Activated CD8-positive, alpha-beta T cell treated with anti-CD3 and anti-CD28 coated beads for 36 hours (primary cell): ENCODE data around the gene KRTAP4-6. TPM values are rescaled to one million over a fixed set of nuclear protein-coding genes. Genes with fewer than 3 reads are reported as not detected.
"Not testable (repeated sequence)": the region's sequence is repeated elsewhere in the genome, so short reads cannot be mapped to it uniquely, and the experiment has no call there.

Source experiments
- ATAC-seq: fragments of 200-7000 bp; cut with Tn5 transposase; one replicate; pipeline ENCODE4 v1.10.0; 2021; ENCODE audit warnings: mild to moderate bottlenecking, moderate library complexity
- CTCF ChIA-PET: fragments of 350-600 bp; sonication (Branson Sonifier 250); formaldehyde crosslinking; loops from one replicate; lab custom pipeline; 2021; ENCODE audit warnings: antibody characterized with exemption; lab: Charles Lee
- POLR2A ChIA-PET: fragments of 350-600 bp; sonication (Branson Sonifier 250); formaldehyde crosslinking; loops from one replicate; lab custom pipeline; 2021; ENCODE audit warnings: antibody characterized with exemption; lab: Charles Lee
- DNase-seq: peaks from one replicate; pipeline ENCODE4 v3.0.0-alpha.2; 2020
- H3K27ac Mint-ChIP-seq: one replicate; pipeline ENCODE4 v1.8.0; 2021; ENCODE audit warnings: mild to moderate bottlenecking, mixed read lengths
- H3K27me3 Mint-ChIP-seq: one replicate; pipeline ENCODE4 v1.8.0; 2021; ENCODE audit warnings: mixed read lengths
- H3K36me3 Mint-ChIP-seq: one replicate; pipeline ENCODE4 v1.8.0; 2021; ENCODE audit warnings: low read depth, mixed read lengths
- H3K4me1 Mint-ChIP-seq: one replicate; pipeline ENCODE4 v1.8.0; 2021; ENCODE audit warnings: low read depth, mixed read lengths
- H3K4me3 Mint-ChIP-seq: one replicate; pipeline ENCODE4 v1.8.0; 2021; ENCODE audit warnings: mild to moderate bottlenecking, moderate library complexity, mixed read lengths
- H3K9me3 Mint-ChIP-seq: one replicate; pipeline ENCODE4 v1.8.0; 2021; ENCODE audit warnings: mixed read lengths
- intact Hi-C: fragments of 100-400 bp; cut with micrococcal nuclease; formaldehyde crosslinking; loops from one replicate; pipeline ENCODE4 v1.10.0; 2022
- total RNA-seq, 2 experiments: library from RNA; stranded (reverse); gene quantifications; one replicate each; pipeline ENCODE4 v1.2.3, GENCODE V29; 2021
- TF ChIP-seq, protein P1 (sequence below): fragments of 200-600 bp; IDR thresholded peaks from one replicate; pipeline ENCODE4 v1.8.0; 2022; ENCODE audit warnings: antibody characterized with exemption, mild to moderate bottlenecking

Gene KRTAP4-6
- not detected for total RNA-seq

DNA sequence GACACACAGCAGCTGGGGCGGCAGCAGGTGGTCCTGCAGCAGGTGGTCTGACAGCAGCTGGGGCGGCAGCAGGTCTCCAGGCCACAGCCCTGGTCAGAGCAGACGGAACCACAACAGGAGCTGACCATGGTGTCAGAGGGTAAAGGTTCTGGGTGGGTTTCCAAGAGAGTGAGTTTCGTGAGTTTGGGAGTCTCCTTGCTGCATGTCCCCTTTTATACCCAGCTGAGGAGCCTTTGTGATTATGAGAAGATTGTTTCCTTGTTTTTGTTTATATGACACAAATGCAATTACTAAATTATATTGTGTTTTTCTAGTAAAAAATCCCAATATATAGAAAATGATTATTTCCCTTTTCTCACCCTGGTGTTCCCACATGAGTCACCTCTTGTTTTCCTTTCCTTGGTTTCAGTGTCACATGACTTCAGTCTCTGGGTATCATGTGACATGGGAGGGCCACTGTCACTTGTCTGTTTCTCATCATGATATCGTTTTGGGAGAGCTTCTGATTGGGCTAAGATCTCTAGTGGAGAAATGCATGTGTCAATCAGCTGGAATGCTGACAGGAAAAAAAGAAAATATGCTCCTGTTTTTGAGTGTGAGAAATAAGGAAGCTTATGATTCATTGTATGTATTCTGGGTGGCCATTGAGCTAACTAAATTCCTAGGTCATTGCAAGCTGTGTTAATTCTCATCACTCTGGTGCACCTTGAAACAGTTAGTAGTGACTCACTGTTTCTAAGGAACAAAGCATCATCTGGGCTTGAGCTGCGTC, at the start of gene KRTAP4-6:
TSS of gene KRTAP4-6 (minus strand) at position 185 of the 772 bp plus-strand sequence. CDS start at position 128, 57 bp downstream.
- ChIA-PET CTCF (no interaction called here), POLR2A (no interaction called here)
- Mint-ChIP-seq H3K27me3 (peaks cover 2% of the 10 kb centered on the region), H3K27ac (no peak within 1 kb of the TSS), H3K9me3 (peaks cover 28% of the 10 kb centered on the region), H3K4me1 (no peaks in the 10 kb centered on the region), H3K4me3 (no peak within 1 kb of the TSS), H3K36me3 (peaks cover 13% of the 10 kb centered on the region)
- TF ChIP-seq, protein P1, sequence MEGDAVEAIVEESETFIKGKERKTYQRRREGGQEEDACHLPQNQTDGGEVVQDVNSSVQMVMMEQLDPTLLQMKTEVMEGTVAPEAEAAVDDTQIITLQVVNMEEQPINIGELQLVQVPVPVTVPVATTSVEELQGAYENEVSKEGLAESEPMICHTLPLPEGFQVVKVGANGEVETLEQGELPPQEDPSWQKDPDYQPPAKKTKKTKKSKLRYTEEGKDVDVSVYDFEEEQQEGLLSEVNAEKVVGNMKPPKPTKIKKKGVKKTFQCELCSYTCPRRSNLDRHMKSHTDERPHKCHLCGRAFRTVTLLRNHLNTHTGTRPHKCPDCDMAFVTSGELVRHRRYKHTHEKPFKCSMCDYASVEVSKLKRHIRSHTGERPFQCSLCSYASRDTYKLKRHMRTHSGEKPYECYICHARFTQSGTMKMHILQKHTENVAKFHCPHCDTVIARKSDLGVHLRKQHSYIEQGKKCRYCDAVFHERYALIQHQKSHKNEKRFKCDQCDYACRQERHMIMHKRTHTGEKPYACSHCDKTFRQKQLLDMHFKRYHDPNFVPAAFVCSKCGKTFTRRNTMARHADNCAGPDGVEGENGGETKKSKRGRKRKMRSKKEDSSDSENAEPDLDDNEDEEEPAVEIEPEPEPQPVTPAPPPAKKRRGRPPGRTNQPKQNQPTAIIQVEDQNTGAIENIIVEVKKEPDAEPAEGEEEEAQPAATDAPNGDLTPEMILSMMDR: no peak
- DNase-seq (no peak), ATAC-seq (no peak)
- intact Hi-C loops: no loop called here

DNA sequence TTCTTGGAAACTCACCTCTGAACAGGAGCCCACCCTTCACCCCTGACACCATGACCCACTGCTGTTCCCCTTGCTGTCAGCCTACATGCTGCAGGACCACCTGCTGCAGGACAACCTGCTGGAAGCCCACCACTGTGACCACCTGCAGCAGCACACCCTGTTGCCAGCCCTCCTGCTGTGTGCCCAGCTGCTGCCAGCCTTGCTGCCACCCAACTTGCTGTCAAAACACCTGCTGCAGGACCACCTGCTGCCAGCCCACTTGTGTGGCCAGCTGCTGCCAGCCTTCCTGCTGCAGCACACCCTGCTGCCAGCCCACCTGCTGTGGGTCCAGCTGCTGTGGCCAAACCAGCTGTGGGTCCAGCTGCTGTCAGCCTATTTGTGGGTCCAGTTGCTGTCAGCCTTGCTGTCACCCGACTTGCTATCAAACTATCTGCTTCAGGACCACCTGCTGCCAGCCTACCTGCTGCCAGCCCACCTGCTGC, 49.5 kb upstream of the KRTAP4-6 start, which contains the start of gene KRTAP9-1:
TSS of gene KRTAP9-1 (plus strand) at position 51 of the 482 bp plus-strand sequence. CDS start at position 51, 0 bp downstream.
- CTCF ChIA-PET, H3K27ac Mint-ChIP-seq, H3K4me1 Mint-ChIP-seq, POLR2A ChIA-PET, H3K36me3 Mint-ChIP-seq, intact Hi-C loops, H3K27me3 Mint-ChIP-seq, H3K9me3 Mint-ChIP-seq, DNase-seq, ATAC-seq, H3K4me3 Mint-ChIP-seq: not testable (repeated sequence)

DNA sequence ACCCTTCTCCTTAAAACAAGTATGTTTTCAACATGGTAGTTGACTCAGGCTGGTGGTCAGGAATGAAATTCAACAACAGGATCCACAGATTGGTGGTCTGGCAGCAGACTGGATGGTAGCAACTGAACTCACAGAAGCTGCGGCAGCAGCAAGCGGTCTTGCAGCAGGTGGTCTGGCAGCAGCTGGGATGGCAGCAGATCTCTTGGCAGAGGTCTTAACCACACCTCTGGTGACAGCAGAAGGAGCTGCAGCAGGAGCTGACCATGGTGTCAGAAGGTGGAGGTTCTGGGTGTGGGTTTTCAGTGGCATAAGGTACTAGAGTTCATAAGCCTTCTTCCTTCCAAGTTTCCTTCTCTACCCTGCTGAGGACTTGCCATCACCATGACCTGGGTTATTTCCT, 46.5 kb upstream of the KRTAP4-6 start:
- ChIA-PET CTCF (no interaction called here), POLR2A (interaction anchor here (1.1 kb wide), 1 partner anchor 23 kb away, joined by 3 read pairs; no protein-coding TSS in a partner anchor)
- DNase-seq (no peak), ATAC-seq (no peak)
- intact Hi-C loops: no loop called here
- H3K9me3 Mint-ChIP-seq: no peaks in the 10 kb centered on the region
- H3K27ac Mint-ChIP-seq: no peak overlapping the region
- H3K4me1 Mint-ChIP-seq: no peaks in the 10 kb centered on the region
- H3K4me3 Mint-ChIP-seq: no peak overlapping the region
- no peaks in the 10 kb centered on the region for H3K36me3 Mint-ChIP-seq
- TF ChIP-seq, protein P1: no peak
- no peaks in the 10 kb centered on the region for H3K27me3 Mint-ChIP-seq

DNA sequence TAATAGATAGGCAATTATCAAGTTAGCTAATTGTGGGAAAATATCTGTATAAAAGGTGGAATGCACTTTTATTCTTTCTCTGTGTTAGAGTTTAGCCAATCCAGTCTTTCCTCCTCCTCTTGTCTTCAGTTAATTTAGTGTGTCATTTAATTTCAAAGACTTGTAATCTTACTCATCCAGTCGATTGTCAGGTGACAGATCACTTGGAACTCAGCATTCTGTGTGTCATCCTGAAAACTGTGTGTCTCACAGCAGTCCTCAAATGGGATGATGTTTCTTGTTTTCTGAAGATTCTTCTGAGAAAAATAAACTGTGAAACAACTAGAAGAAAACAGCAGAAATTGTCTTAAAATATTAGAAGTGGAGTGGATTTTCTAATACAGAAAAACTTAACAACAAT, 44.7 kb upstream of the KRTAP4-6 start:
- ChIA-PET POLR2A (no interaction called here), CTCF (no interaction called here)
- H3K4me1 Mint-ChIP-seq: no peaks in the 10 kb centered on the region
- H3K27ac Mint-ChIP-seq: no peak overlapping the region
- no peaks in the 10 kb centered on the region for H3K36me3 Mint-ChIP-seq
- no peak for DNase-seq
- no peaks in the 10 kb centered on the region for H3K9me3 Mint-ChIP-seq
- H3K4me3 Mint-ChIP-seq: no peak overlapping the region
- intact Hi-C loops: no loop called here
- TF ChIP-seq, protein P1: no peak
- ATAC-seq: no peak
- no peaks in the 10 kb centered on the region for H3K27me3 Mint-ChIP-seq

DNA sequence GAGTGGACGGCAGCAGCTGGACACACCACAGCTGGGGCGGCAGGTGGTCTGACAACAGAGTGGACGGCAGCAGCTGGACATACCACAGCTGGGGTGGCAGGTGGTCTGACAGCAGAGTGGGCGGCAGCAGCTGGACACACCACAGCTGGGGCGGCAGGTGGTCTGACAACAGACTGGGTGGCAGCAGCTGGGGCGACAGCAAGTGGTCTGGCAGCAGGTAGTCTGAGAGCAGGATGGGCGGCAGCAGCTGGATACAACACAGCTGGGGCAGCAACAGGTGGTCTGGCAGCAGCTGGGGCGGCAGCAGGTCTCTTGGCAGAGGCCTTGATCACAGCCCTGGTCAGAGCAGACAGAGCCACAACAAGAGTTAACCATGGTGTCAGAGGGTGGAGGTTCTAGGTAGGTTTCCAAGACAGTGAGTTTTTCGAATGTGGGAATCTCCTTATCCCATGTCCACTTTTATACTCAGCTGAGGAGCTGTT, 44.2 kb upstream of the KRTAP4-6 start, which contains the start of gene KRTAP4-1:
TSS of gene KRTAP4-1 (minus strand) at position 432 of the 482 bp plus-strand sequence. CDS start at position 375, 57 bp downstream.
- H3K4me3 Mint-ChIP-seq: no peak within 1 kb of the TSS
- H3K4me1 Mint-ChIP-seq: no peaks in the 10 kb centered on the region
- H3K9me3 Mint-ChIP-seq: no peaks in the 10 kb centered on the region
- TF ChIP-seq, protein P1: no peak
- intact Hi-C loops: no loop called here
- ATAC-seq: no peak
- ChIA-PET CTCF (no interaction called here), POLR2A (no interaction called here)
- H3K36me3 Mint-ChIP-seq: no peaks in the 10 kb centered on the region
- no peak for DNase-seq
- no peaks in the 10 kb centered on the region for H3K27me3 Mint-ChIP-seq
- H3K27ac Mint-ChIP-seq: no peak within 1 kb of the TSS
